IMR-90 (cell line): ENCODE measurements around the gene MTFR2.

Experiments used
- MAZ ChIP-seq: IDR thresholded peaks from 2 replicates; pipeline ENCODE4 v1.6.1; 2012; ENCODE audit warnings: low read depth, mild to moderate bottlenecking, low read length, improper control_type of control experiment, moderate library complexity, borderline replicate concordance
- TF ChIP-seq, protein P1 (sequence below): conservative IDR thresholded peaks from 2 replicates; pipeline ENCODE4 v1.5.1; 2012; ENCODE audit warnings: mild to moderate bottlenecking, low read depth, low read length, improper control_type of control experiment

- no peak for TF ChIP-seq MAZ
- TF ChIP-seq, protein P1, sequence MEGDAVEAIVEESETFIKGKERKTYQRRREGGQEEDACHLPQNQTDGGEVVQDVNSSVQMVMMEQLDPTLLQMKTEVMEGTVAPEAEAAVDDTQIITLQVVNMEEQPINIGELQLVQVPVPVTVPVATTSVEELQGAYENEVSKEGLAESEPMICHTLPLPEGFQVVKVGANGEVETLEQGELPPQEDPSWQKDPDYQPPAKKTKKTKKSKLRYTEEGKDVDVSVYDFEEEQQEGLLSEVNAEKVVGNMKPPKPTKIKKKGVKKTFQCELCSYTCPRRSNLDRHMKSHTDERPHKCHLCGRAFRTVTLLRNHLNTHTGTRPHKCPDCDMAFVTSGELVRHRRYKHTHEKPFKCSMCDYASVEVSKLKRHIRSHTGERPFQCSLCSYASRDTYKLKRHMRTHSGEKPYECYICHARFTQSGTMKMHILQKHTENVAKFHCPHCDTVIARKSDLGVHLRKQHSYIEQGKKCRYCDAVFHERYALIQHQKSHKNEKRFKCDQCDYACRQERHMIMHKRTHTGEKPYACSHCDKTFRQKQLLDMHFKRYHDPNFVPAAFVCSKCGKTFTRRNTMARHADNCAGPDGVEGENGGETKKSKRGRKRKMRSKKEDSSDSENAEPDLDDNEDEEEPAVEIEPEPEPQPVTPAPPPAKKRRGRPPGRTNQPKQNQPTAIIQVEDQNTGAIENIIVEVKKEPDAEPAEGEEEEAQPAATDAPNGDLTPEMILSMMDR: no peak
These were observed 61.0 kb downstream of the MTFR2 start for GRCh38 chr6:136189104-136189503.
